GM12878 (cell line): Measurements from ENCODE around the gene BIRC5. TPM values are rescaled to one million over a fixed set of nuclear protein-coding genes. Genes with fewer than 3 reads are reported as not detected.

Experiments used
- ATAC-seq: fragments of 200-7000 bp; cut with Tn5 transposase; 3 replicates; pipeline ENCODE4 v1.9.1; 2020; ENCODE audit warnings: mild to moderate bottlenecking, moderate library complexity
- Bru-seq: library from RNA; stranded (reverse); fragments of 400-500 nt; gene quantifications from one replicate; lab custom pipeline; 2021; lab: Mats Ljungman, UMichigan
- BruChase-seq, 2 experiments: library from RNA; stranded (reverse); fragments of 400-500 nt; gene quantifications; one replicate each; lab custom pipeline; 2021; lab: Mats Ljungman, UMichigan
- BruUV-seq: library from RNA; stranded (reverse); fragments of 400-500 nt; replicated peaks from 2 replicates; lab custom pipeline; 2021; lab: Mats Ljungman, UMichigan
- CTCF ChIA-PET: fragments of 300-600 bp; sonication (Branson Sonifier 250); formaldehyde crosslinking; extraction: SDS; loops from one replicate; lab custom pipeline; 2021; ENCODE audit warnings: inconsistent platforms; lab: Yijun Ruan, JAX
- POLR2A ChIA-PET: fragments of 350-600 bp; formaldehyde crosslinking; extraction: SDS; loops from one replicate; lab custom pipeline; 2021; ENCODE audit warnings: inconsistent platforms; lab: Charles Lee
- RAD21 ChIA-PET: fragments of 300-600 bp; sonication (Branson Sonifier 250); formaldehyde crosslinking; loops from one replicate; lab custom pipeline; 2023; ENCODE audit warnings: antibody characterized with exemption; ENCODE audit not compliant: unreplicated experiment; lab: Charles Lee
- SMC1A ChIA-PET: fragments of 300-600 bp; sonication (Branson Sonifier 250); formaldehyde crosslinking; loops from one replicate; lab custom pipeline; 2023; ENCODE audit not compliant: unreplicated experiment, uncharacterized antibody; lab: Charles Lee
- DNase-seq: peaks from one replicate; pipeline ENCODE4 v3.0.0-alpha.2; 2011; ENCODE audit warnings: low read depth, low spot score
- FAIRE-seq: peaks from 3 replicates; lab custom pipeline; 2011; peaks lifted over from hg19 to GRCh38; lab: Jason Lieb, UNC
- H2AFZ ChIP-seq: 2 replicates; pipeline ENCODE4 v1.6.0; 2011; ENCODE audit warnings: low read depth, low read length, control low read depth; ENCODE audit not compliant: control insufficient read depth
- H3K27ac ChIP-seq: 2 replicates; pipeline ENCODE4 v1.5.1; 2011; ENCODE audit warnings: control low read depth; ENCODE audit not compliant: control insufficient read depth, insufficient read depth
- H3K27me3 ChIP-seq, 2 experiments: replicated peaks in 1 of 2; 2 replicates each; pipeline versions ENCODE4 v1.6.0 to v1.6.1; 2011; ENCODE audit warnings: low read length in 1 of 2; ENCODE audit not compliant: control insufficient read depth in 2 of 2, insufficient read depth in 2 of 2
- H3K36me3 ChIP-seq, 2 experiments: 2 replicates each; pipeline ENCODE4 v1.5.1; 2011; ENCODE audit warnings: low read length in 1 of 2; ENCODE audit not compliant: control insufficient read depth in 2 of 2, insufficient read depth in 2 of 2
- H3K4me1 ChIP-seq: 2 replicates; pipeline ENCODE4 v1.6.1; 2011; ENCODE audit warnings: mild to moderate bottlenecking, low read length, moderate library complexity, mixed read lengths; ENCODE audit not compliant: control insufficient read depth, insufficient read depth
- H3K4me2 ChIP-seq: 2 replicates; pipeline ENCODE4 v1.6.0; 2011; ENCODE audit warnings: control low read depth; ENCODE audit not compliant: control insufficient read depth, insufficient read depth
- H3K4me3 ChIP-seq: fragments of 200-600 bp; sonication (generic); 2 replicates; pipeline ENCODE4 v1.5.1; 2016
- H3K79me2 ChIP-seq: 2 replicates; pipeline ENCODE4 v1.6.0; 2011; ENCODE audit warnings: low read length; ENCODE audit not compliant: control insufficient read depth, insufficient read depth
- H3K9ac ChIP-seq: 2 replicates; pipeline ENCODE4 v1.8.0; 2011; ENCODE audit warnings: low read length, control low read depth, mixed read lengths; ENCODE audit not compliant: control insufficient read depth, insufficient read depth
- H3K9me3 ChIP-seq: replicated peaks from 3 replicates; pipeline ENCODE4 v1.5.1; 2011; ENCODE audit warnings: mild to moderate bottlenecking, low read length; ENCODE audit not compliant: control insufficient read depth, insufficient read depth
- H4K20me1 ChIP-seq: 2 replicates; pipeline ENCODE4 v1.6.0; 2011; ENCODE audit not compliant: control insufficient read depth, insufficient read depth
- ATF3 ChIP-seq: IDR thresholded peaks from 2 replicates; pipeline ENCODE4 v1.6.1; 2011; ENCODE audit warnings: low read depth, mild to moderate bottlenecking, low read length, moderate library complexity, borderline replicate concordance; ENCODE audit errors: extremely low read depth
- CBFB ChIP-seq: IDR thresholded peaks from 2 replicates; pipeline ENCODE4 v1.6.1; 2016; ENCODE audit warnings: antibody characterized with exemption, low read depth
- CUX1 ChIP-seq: IDR thresholded peaks from 2 replicates; pipeline ENCODE4 v1.6.1; 2012; ENCODE audit warnings: improper control_type of control experiment, low read depth, low read length; ENCODE audit not compliant: insufficient replicate concordance
- DPF2 ChIP-seq: fragments of 450-650 bp; IDR thresholded peaks from 2 replicates; pipeline ENCODE4 v1.6.1; 2017; ENCODE audit warnings: mild to moderate bottlenecking
- HCFC1 ChIP-seq: fragments of 150-350 bp; IDR thresholded peaks from 2 replicates; pipeline ENCODE4 v1.6.1; 2014; ENCODE audit warnings: low read length
- MEF2A ChIP-seq: IDR thresholded peaks from 2 replicates; pipeline ENCODE4 v1.6.1; 2011; ENCODE audit warnings: low read depth, mild to moderate bottlenecking, low read length, moderate library complexity; ENCODE audit not compliant: insufficient read depth
- MEF2B ChIP-seq: fragments of 450-650 bp; IDR thresholded peaks from 2 replicates; pipeline ENCODE4 v1.6.1; 2018; ENCODE audit warnings: mild to moderate bottlenecking, moderate library complexity; ENCODE audit not compliant: partially characterized antibody, poor library complexity, severe bottlenecking
- NR2C1 ChIP-seq: fragments of 450-650 bp; IDR thresholded peaks from 2 replicates; pipeline ENCODE4 v1.6.1; 2017; ENCODE audit warnings: antibody characterized with exemption, mild to moderate bottlenecking, moderate library complexity
- NR2F1 ChIP-seq: fragments of 450-650 bp; conservative IDR thresholded peaks from 2 replicates; pipeline ENCODE4 v1.6.1; 2017; ENCODE audit warnings: mild to moderate bottlenecking
- SIX5 ChIP-seq: IDR thresholded peaks from 2 replicates; pipeline ENCODE4 v1.6.1; 2011; ENCODE audit warnings: mild to moderate bottlenecking, low read depth, low read length, moderate library complexity; ENCODE audit not compliant: severe bottlenecking
- SP1 ChIP-seq: IDR thresholded peaks from one replicate; pipeline ENCODE4 v1.6.1; 2011; ENCODE audit warnings: low read depth, low read length
- WGBS: methylation state at CpG from one replicate; pipeline ENCODE4 v1.1.6; 2016; ENCODE audit warnings: low lambda C conversion rate; ENCODE audit not compliant: insufficient replicate concordance, insufficient coverage; ENCODE audit errors: missing lambda C conversion rate; 5-methylcytosine and 5-hydroxymethylcytosine counted together
- in situ Hi-C: fragments of 300-500 bp; cut with MboI; formaldehyde crosslinking; loops from 9 replicates; pipeline ENCODE4 v1.14.3; 2018; ENCODE audit warnings: mixed read lengths
- intact Hi-C: fragments of 100-400 bp; cut with micrococcal nuclease; formaldehyde crosslinking; loops from one replicate; pipeline ENCODE4 v1.14.2; 2022; ENCODE audit not compliant: unreplicated experiment
- long read RNA-seq, 2 experiments: library from polyadenylated mRNA; unstranded; transcript quantifications; one replicate each; pipeline ENCODE4 v2.0.0, GENCODE V29; 2019 to 2020
- polyA minus RNA-seq, 3 experiments: library from RNA; depleted of rRNA, polyadenylated mRNA; stranded (reverse); fragments of >200 nt; gene quantifications; 2 replicates each; pipeline ENCODE4 v1.2.3, GENCODE V29; 2011
- polyA plus RNA-seq, 11 experiments: library from polyadenylated mRNA; depleted of rRNA in 4 of 11; unstranded in 6 of 11; stranded (reverse) in 5 of 11; fragments of >200 nt; fragmentation: Nextera tagmentation in 4 of 11; fragmentation: Illumina TruSeq in 1 of 11; extraction: Ambion mirVana in 4 of 11; extraction: Trizol in 1 of 11; gene quantifications; 1 replicate in 1 of 11; 2 replicates in 10 of 11; pipeline versions ENCODE4 v1.2.1 to v1.2.3, GENCODE V29; 2011 to 2016; ENCODE audit warnings: inconsistent platforms in 2 of 11, missing spikeins in 2 of 11, low read depth in 1 of 11
- total RNA-seq, 4 experiments: library from RNA; depleted of rRNA in 3 of 4; stranded (reverse); fragments of >200 nt in 3 of 4; fragmentation: Illumina TruSeq in 1 of 4; extraction: Trizol in 1 of 4; gene quantifications; 2 replicates each; pipeline versions ENCODE4 v1.2.1 to v1.2.3, GENCODE V29; 2013 to 2021

The BIRC5 gene
- total RNA-seq (2013; cell fraction: nucleolus; rRNA removed): 25.6 and 33.4 TPM in 2 replicates
- total RNA-seq (2014; rRNA removed) (104 and 105 TPM in 2 replicates), total RNA-seq (2014; rRNA removed; fragmentation: Illumina TruSeq; extraction: Trizol) (64.3 and 74.8 TPM in 2 replicates), total RNA-seq (2021) (73.8 and 76.9 TPM in 2 replicates), polyA plus RNA-seq (2011; rRNA removed) (41.0 and 49.0 TPM in 2 replicates), polyA plus RNA-seq (2014; fragmentation: Illumina TruSeq; extraction: Trizol) (31.4 and 51.7 TPM in 2 replicates), polyA plus RNA-seq (2014; fragmentation: Nextera tagmentation; extraction: Ambion mirVana) (10 to 100 TPM; 89.2 to 92.4 TPM), polyA plus RNA-seq (2014; rRNA removed) (115 and 119 TPM in 2 replicates), polyA plus RNA-seq (2016; fragmentation: Nextera tagmentation; extraction: Ambion mirVana) (100 to 1,000 TPM; 163 to 175 TPM), polyA minus RNA-seq (2011; rRNA and poly(A)+ RNA removed) (43.5 and 58.7 TPM in 2 replicates), Bru-seq, nascent RNA (percentile 70 among the genes with signal in this experiment), BruChase-seq, experiment 1, labeled RNA remaining after a 6-hour chase (percentile 88 among the genes with signal in this experiment), BruChase-seq, experiment 2, labeled RNA remaining after a 2-hour chase (percentile 86 among the genes with signal in this experiment)
- 23.5 TPM for polyA plus RNA-seq (2011; ENCODE audit: low read depth)
- 49.0 and 62.8 TPM in 2 replicates for polyA plus RNA-seq (2011; cell fraction: cytosol; rRNA removed)
- 34.8 and 41.5 TPM in 2 replicates for polyA plus RNA-seq (2011; cell fraction: nucleus; rRNA removed)
- polyA plus RNA-seq (2012): 38.2 and 42.6 TPM in 2 replicates
- 15.9 and 16.1 TPM in 2 replicates for polyA minus RNA-seq (2011; cell fraction: cytosol; rRNA and poly(A)+ RNA removed)
- 15.5 and 29.3 TPM in 2 replicates for polyA minus RNA-seq (2011; cell fraction: nucleus; rRNA and poly(A)+ RNA removed)
- long read RNA-seq, experiment 1, transcript BIRC5-201 (5 exons, 2,711 nt): minor isoform, 30 of 292 reads
- long read RNA-seq, experiment 1, transcript BIRC5-202 (4 exons, 2,630 nt): major isoform, 213 of 292 reads
- long read RNA-seq, experiment 1, transcript BIRC5-203 (3 exons, 2,446 nt): minor isoform, 22 of 292 reads
- long read RNA-seq, experiment 1, partial matches to known transcripts: 3 of 292 reads
- long read RNA-seq, experiment 1, other reads (novel, unspliced or antisense): 24 of 292 reads
- long read RNA-seq, experiment 2, transcript BIRC5-208 (5 exons, 648 nt): minor isoform, 8 of 1,114 reads
- long read RNA-seq, experiment 2, transcript BIRC5-202 (4 exons, 2,630 nt): major isoform, 920 of 1,114 reads
- long read RNA-seq, experiment 2, transcript BIRC5-203 (3 exons, 2,446 nt): minor isoform, 70 of 1,114 reads
- long read RNA-seq, experiment 2, transcript BIRC5-201 (5 exons, 2,711 nt): minor isoform, 85 of 1,114 reads
- long read RNA-seq, experiment 2, partial matches to known transcripts: 12 of 1,114 reads
- long read RNA-seq, experiment 2, other reads (novel, unspliced or antisense): 16 of 1,114 reads

GRCh38 chr17:78214016-78214705 lies at the start of gene BIRC5:
BIRC5 (plus strand) TSS chr17:78214253; CDS start chr17:78214317, 64 bp downstream.
- no peaks in the 10 kb centered on the region; a peak in 2 of 4 replicates for H3K36me3 ChIP-seq
- no peaks in the 10 kb centered on the region for H3K27me3 ChIP-seq
- H3K9me3 ChIP-seq: no peaks in the 10 kb centered on the region
- under 1% methylated on average over 53 of the region's 60 CpGs for WGBS
- POLR2A ChIA-PET: interaction anchor here (0.7 kb wide), 1 partner anchor 72 kb away, joined by 5 read pairs; no protein-coding TSS in a partner anchor
- CTCF ChIA-PET: interaction anchor here (0.8 to 2.5 kb wide), 4 partner anchors 37 to 194 kb away, joined by 3 to 10 read pairs (median 3); no protein-coding TSS in a partner anchor
- no TSS peak for BruUV-seq
- intact Hi-C loops: loop anchor here (2.0 kb wide), 1 partner anchor 27 kb away; the partner anchor contains the start of genes AFMID and TK1
- H3K79me2 ChIP-seq: peaks cover 24% of the 10 kb centered on the region
- ATAC-seq: peak; percentile 100
- H3K4me1 ChIP-seq: peaks cover 3% of the 10 kb centered on the region; the same call in 1 of the 2 replicates
- RAD21 ChIA-PET: no interaction called here
- peak; percentile 23 for DNase-seq
- in situ Hi-C loops: no loop called here
- H3K4me2 ChIP-seq: peak within 1 kb of the TSS; percentile 91
- FAIRE-seq: no peak
- H3K27ac ChIP-seq: peak within 1 kb of the TSS; percentile 84
- H3K4me3 ChIP-seq: peak within 1 kb of the TSS; percentile 83
- H4K20me1 ChIP-seq: no peaks in the 10 kb centered on the region
- SMC1A ChIA-PET: interaction anchor here (0.8 to 1.2 kb wide), 2 partner anchors 28 to 38 kb away, joined by 3 to 4 read pairs; no protein-coding TSS in a partner anchor
- H3K9ac ChIP-seq: peak within 1 kb of the TSS; percentile 93
- H2AFZ ChIP-seq: peak within 1 kb of the TSS; percentile 79
- TF ChIP-seq ATF3: peak; percentile 48; the same call in 1 of the 2 replicates
- no peak for TF ChIP-seq MEF2B
- TF ChIP-seq HCFC1: peak; percentile 96
- no peak for TF ChIP-seq CUX1
- TF ChIP-seq MEF2A: no peak
- TF ChIP-seq DPF2: peak; percentile 58; the same call in 1 of the 2 replicates
- peak; percentile 90 for TF ChIP-seq SP1
- peak; percentile 88 for TF ChIP-seq SIX5
- 0 out of 2 replicates have a peak, but pooled peaks have one; percentile 39 for TF ChIP-seq NR2F1
- peak; percentile 24; the same call in 1 of the 2 replicates for TF ChIP-seq CBFB
- peak; percentile 62; the same call in 1 of the 2 replicates for TF ChIP-seq NR2C1
